KMS-11 (cell line): Measurements from ENCODE around the gene SCNN1B.
"Not testable (repeated sequence)": the region's sequence is repeated elsewhere in the genome, so short reads cannot be mapped to it uniquely, and the experiment has no call there.

ENCODE experiments used
- H2AFZ ChIP-seq: fragments of 200-600 bp; sonication (generic); 2 replicates; pipeline ENCODE4 v1.6.1; 2016; ENCODE audit warnings: antibody characterized with exemption, mixed run types, low read depth
- H3K27ac ChIP-seq: fragments of 200-600 bp; sonication (generic); 2 replicates; pipeline ENCODE4 v1.6.1; 2016; ENCODE audit warnings: mild to moderate bottlenecking, mixed run types
- H3K27me3 ChIP-seq: fragments of 200-600 bp; sonication (generic); 2 replicates; pipeline ENCODE4 v1.6.1; 2017; ENCODE audit warnings: mild to moderate bottlenecking, low read depth, mixed run types, moderate library complexity; ENCODE audit not compliant: insufficient read depth
- H3K36me3 ChIP-seq: fragments of 200-600 bp; sonication (generic); 2 replicates; pipeline ENCODE4 v1.6.1; 2017; ENCODE audit warnings: mild to moderate bottlenecking, mixed run types; ENCODE audit not compliant: insufficient read depth
- H3K4me1 ChIP-seq: fragments of 200-600 bp; sonication (generic); 2 replicates; pipeline ENCODE4 v1.6.1; 2016; ENCODE audit warnings: mild to moderate bottlenecking, low read depth, mixed run types; ENCODE audit not compliant: poor library complexity, severe bottlenecking
- H3K4me2 ChIP-seq: fragments of 200-600 bp; sonication (generic); 2 replicates; pipeline ENCODE4 v1.7.0; 2016; ENCODE audit warnings: mild to moderate bottlenecking, mixed run types
- H3K4me3 ChIP-seq: fragments of 200-600 bp; sonication (generic); IDR thresholded peaks from 2 replicates; pipeline ENCODE4 v1.6.1; 2017; ENCODE audit warnings: low read depth, low read length, mixed read lengths; ENCODE audit not compliant: insufficient read depth
- H3K79me2 ChIP-seq: fragments of 200-600 bp; sonication (generic); 2 replicates; pipeline ENCODE4 v1.6.1; 2016; ENCODE audit warnings: low read depth, mixed run types; ENCODE audit not compliant: insufficient read depth
- H3K9ac ChIP-seq: fragments of 200-600 bp; sonication (generic); 2 replicates; pipeline ENCODE4 v1.6.1; 2016; ENCODE audit warnings: mild to moderate bottlenecking, mixed run types
- H4K20me1 ChIP-seq: fragments of 200-600 bp; sonication (generic); 2 replicates; pipeline ENCODE4 v1.6.1; 2016; ENCODE audit warnings: mild to moderate bottlenecking, mixed run types; ENCODE audit not compliant: insufficient read depth
- CTCF ChIP-seq: fragments of 200-600 bp; sonication (generic); conservative IDR thresholded peaks from 2 replicates; pipeline ENCODE4 v1.6.1; 2017; ENCODE audit warnings: low read depth, mild to moderate bottlenecking, antibody characterized with exemption, low read length, moderate library complexity, mixed read lengths

SCNN1B gene

GRCh38 chr16:23365602-23366240 lies 63.6 kb downstream of the SCNN1B start:
- H3K27ac ChIP-seq, result peak overlapping the region; percentile 96
- no peaks in the 10 kb centered on the region for H3K27me3 ChIP-seq
- no peak overlapping the region for H3K4me3 ChIP-seq
- H4K20me1 ChIP-seq, result no peaks in the 10 kb centered on the region
- no peaks in the 10 kb centered on the region for H3K36me3 ChIP-seq
- H2AFZ ChIP-seq, result peak overlapping the region; percentile 21; the same call in 1 of the 2 replicates
- TF ChIP-seq CTCF, result no peak
- peaks cover 86% of the 10 kb centered on the region for H3K4me1 ChIP-seq
- no peaks in the 10 kb centered on the region for H3K79me2 ChIP-seq
- peak overlapping the region; percentile 84 for H3K4me2 ChIP-seq
- H3K9ac ChIP-seq, result peak overlapping the region; percentile 55

- Histone ChIP-seq H3K4me1 (peaks cover 80% of the 10 kb centered on the region), H3K27ac (peak overlapping the region; percentile 96), H3K9ac (peak overlapping the region; percentile 55), H3K4me2 (peak overlapping the region; percentile 84)
- not testable (repeated sequence) for H4K20me1 ChIP-seq, H3K79me2 ChIP-seq, H3K27me3 ChIP-seq, H3K36me3 ChIP-seq, H3K4me3 ChIP-seq, H2AFZ ChIP-seq
These were observed 64.2 kb downstream of the SCNN1B start for GRCh38 chr16:23366341-23366740.

DNA sequence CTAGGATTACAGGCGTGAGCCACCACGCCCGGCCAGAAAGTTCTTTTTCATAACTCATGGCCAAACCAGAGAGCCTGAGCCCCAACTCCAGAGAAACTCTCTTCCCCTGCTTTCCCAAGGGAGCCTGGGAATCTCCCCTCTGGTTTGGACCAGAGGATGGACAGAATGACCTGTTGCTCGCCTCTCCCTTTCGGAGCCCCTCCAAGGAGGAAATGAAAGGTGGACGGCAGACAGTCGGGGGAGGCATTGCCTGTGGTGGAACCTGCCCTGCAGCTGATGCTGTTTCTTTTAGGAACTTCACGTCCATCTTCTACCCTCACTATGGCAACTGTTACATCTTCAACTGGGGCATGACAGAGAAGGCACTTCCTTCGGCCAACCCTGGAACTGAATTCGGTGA lies 65.5 kb downstream of the SCNN1B start:
- no peak overlapping the region for H2AFZ ChIP-seq
- H3K4me1 ChIP-seq, result peaks cover 77% of the 10 kb centered on the region
- H3K4me2 ChIP-seq, result no peak overlapping the region; the same call in 1 of the 2 replicates
- no peaks in the 10 kb centered on the region for H4K20me1 ChIP-seq
- peak overlapping the region; percentile 96; the same call in 1 of the 2 replicates for H3K27ac ChIP-seq
- H3K27me3 ChIP-seq, result no peaks in the 10 kb centered on the region
- H3K9ac ChIP-seq, result no peak overlapping the region
- H3K4me3 ChIP-seq, result no peak overlapping the region
- TF ChIP-seq CTCF, result no peak
- no peaks in the 10 kb centered on the region for H3K79me2 ChIP-seq
- no peaks in the 10 kb centered on the region for H3K36me3 ChIP-seq

DNA sequence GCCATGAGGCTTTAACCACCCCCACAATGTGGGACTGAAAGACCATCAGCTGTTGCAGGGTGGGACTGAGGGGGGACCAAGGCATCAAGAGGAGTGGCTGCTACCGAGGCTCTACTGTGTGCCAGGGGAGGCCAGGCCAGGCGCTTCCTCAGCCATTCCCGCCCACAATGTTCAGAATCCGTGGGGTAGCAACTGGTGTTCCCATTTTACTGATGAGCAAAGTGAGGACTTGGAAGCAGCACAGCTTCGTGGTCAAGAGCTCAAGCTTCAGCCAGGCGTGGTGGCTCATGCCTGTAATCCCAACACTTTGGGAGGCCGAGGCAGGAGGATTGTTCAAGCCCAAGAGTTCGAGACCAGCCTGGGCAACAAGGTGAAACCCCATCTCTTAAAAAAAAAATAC lies 65.9 kb downstream of the SCNN1B start:
- Histone ChIP-seq H2AFZ (no peak overlapping the region), H3K4me1 (peaks cover 72% of the 10 kb centered on the region), H3K27me3 (no peaks in the 10 kb centered on the region), H3K27ac (peak overlapping the region; percentile 96; the same call in 1 of the 2 replicates), H3K4me3 (no peak overlapping the region), H3K9ac (no peak overlapping the region), H3K36me3 (no peaks in the 10 kb centered on the region), H3K79me2 (no peaks in the 10 kb centered on the region), H4K20me1 (no peaks in the 10 kb centered on the region), H3K4me2 (no peak overlapping the region)
- TF ChIP-seq CTCF, result no peak

DNA sequence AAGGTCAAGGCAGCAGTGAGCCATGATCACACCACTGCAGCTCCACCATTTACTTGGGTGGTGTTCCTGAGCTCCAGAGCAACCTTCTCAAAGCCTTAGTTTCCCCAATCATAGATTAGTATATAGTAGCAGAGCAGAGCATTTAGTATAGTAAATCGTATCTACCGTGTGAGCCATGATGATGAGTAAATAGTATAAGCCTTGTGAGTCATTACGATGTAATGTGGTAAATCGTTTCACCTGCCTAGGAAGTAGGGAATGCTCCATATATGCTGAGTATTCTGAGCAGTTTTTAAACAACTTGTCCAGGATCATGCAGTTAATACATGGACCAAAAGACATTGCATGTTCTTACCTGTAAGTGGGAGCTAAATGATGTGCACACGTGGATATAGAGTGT lies 66.4 kb downstream of the SCNN1B start:
- Histone ChIP-seq H3K4me2 (no peak overlapping the region), H2AFZ (no peak overlapping the region), H3K27me3 (no peaks in the 10 kb centered on the region), H3K36me3 (no peaks in the 10 kb centered on the region), H3K4me3 (no peak overlapping the region), H3K9ac (no peak overlapping the region), H3K4me1 (peaks cover 68% of the 10 kb centered on the region), H4K20me1 (no peaks in the 10 kb centered on the region), H3K27ac (no peak overlapping the region), H3K79me2 (no peaks in the 10 kb centered on the region)
- no peak for TF ChIP-seq CTCF
